K562 (cell line): ENCODE measurements around the gene ZNF48. TPM values are rescaled to one million over a fixed set of nuclear protein-coding genes. Genes with fewer than 3 reads are reported as not detected.
A peak's percentile ranks its signal among the peaks of the same experiment; 100 is the strongest.

ENCODE experiments used
- BRD4 ChIP-seq: fragments of 200-600 bp; sonication (generic); IDR thresholded peaks from 2 replicates; pipeline ENCODE4 v1.6.1; 2017; ENCODE audit warnings: inconsistent platforms
- CLOCK ChIP-seq: fragments of 250-450 bp; sonication (Bioruptor Pico); IDR thresholded peaks from 2 replicates; pipeline ENCODE4 v1.4.0; 2020; ENCODE audit warnings: mild to moderate bottlenecking, moderate library complexity, borderline replicate concordance
- DDX20 ChIP-seq: fragments of 450-650 bp; IDR thresholded peaks from 2 replicates; pipeline ENCODE4 v1.6.1; 2016; ENCODE audit warnings: missing genetic modification characterization, low read depth, mild to moderate bottlenecking, missing compliant biosample characterization, moderate library complexity
- KLF1 ChIP-seq: fragments of 450-650 bp; IDR thresholded peaks from 2 replicates; pipeline ENCODE4 v1.6.1; 2016; ENCODE audit warnings: missing genetic modification characterization, missing compliant biosample characterization
- MCM7 ChIP-seq, 2 experiments: fragments of 450-650 bp; IDR thresholded peaks; 2 replicates each; pipeline ENCODE4 v1.6.1; 2016 to 2018
- NCOA2 ChIP-seq, 2 experiments: fragments of 450-650 bp; IDR thresholded peaks; 2 replicates each; pipeline ENCODE4 v1.6.1; 2018; ENCODE audit warnings: mild to moderate bottlenecking in 2 of 2, moderate library complexity in 1 of 2; ENCODE audit not compliant: partially characterized antibody in 2 of 2
- NR2C1 ChIP-seq, 2 experiments: fragments of 450-650 bp; IDR thresholded peaks; 2 replicates each; pipeline ENCODE4 v1.6.1; 2017; ENCODE audit warnings: mild to moderate bottlenecking in 2 of 2, antibody characterized with exemption in 1 of 2, inconsistent platforms in 1 of 2, missing compliant biosample characterization in 1 of 2, missing genetic modification characterization in 1 of 2
- NR2C2 ChIP-seq, 2 experiments: fragments of 200-800 bp in 1 of 2; sonication (Bioruptor generic) in 1 of 2; sonication (generic) in 1 of 2; formaldehyde crosslinking in 1 of 2; IDR thresholded peaks; 2 replicates each; pipeline versions ENCODE4 v1.6.1 to v1.8.0; 2016 to 2022; ENCODE audit warnings: mild to moderate bottlenecking in 1 of 2, missing compliant biosample characterization in 1 of 2, missing genetic modification characterization in 1 of 2, missing genetic modification reagents in 1 of 2
- XRCC4 ChIP-seq: IDR thresholded peaks from one replicate; pipeline ENCODE4 v1.6.1; 2011; ENCODE audit not compliant: insufficient read depth, insufficient read length; ENCODE audit errors: extremely low read depth
- ZNF347 ChIP-seq: fragments of 450-650 bp; formaldehyde crosslinking; IDR thresholded peaks from 2 replicates; pipeline ENCODE4 v1.4.0; 2020; ENCODE audit warnings: low read depth, mild to moderate bottlenecking, moderate library complexity
- ZNF431 ChIP-seq: sonication (generic); formaldehyde crosslinking; IDR thresholded peaks from 2 replicates; pipeline ENCODE4 v1.8.0; 2022; ENCODE audit warnings: mild to moderate bottlenecking, missing genetic modification reagents
- ZNF586 ChIP-seq: fragments of 450-650 bp; formaldehyde crosslinking; conservative IDR thresholded peaks from 2 replicates; pipeline ENCODE4 v1.4.0; 2020; ENCODE audit warnings: mild to moderate bottlenecking, moderate library complexity
- ZNF740 ChIP-seq, 3 experiments: fragments of 200-800 bp in 1 of 3; sonication (Bioruptor generic) in 1 of 3; sonication (generic) in 1 of 3; formaldehyde crosslinking in 1 of 3; IDR thresholded peaks; 2 replicates each; pipeline versions ENCODE4 v1.6.1 to v1.8.0; 2016 to 2022; ENCODE audit warnings: mild to moderate bottlenecking in 2 of 3, missing compliant biosample characterization in 2 of 3, missing genetic modification characterization in 2 of 3, missing genetic modification reagents in 1 of 3
- ZSCAN32 ChIP-seq: fragments of 450-650 bp; formaldehyde crosslinking; IDR thresholded peaks from 2 replicates; pipeline ENCODE4 v1.4.0; 2020; ENCODE audit warnings: mild to moderate bottlenecking, moderate library complexity
- polyA plus RNA-seq, 8 experiments: library from polyadenylated mRNA; depleted of rRNA in 4 of 8; stranded (reverse) in 5 of 8; unstranded in 3 of 8; fragments of >200 nt; fragmentation: Nextera tagmentation in 2 of 8; fragmentation: Illumina TruSeq in 1 of 8; extraction: Ambion mirVana in 2 of 8; extraction: Trizol in 1 of 8; gene quantifications; 2 replicates each; pipeline versions ENCODE4 v1.2.1 to v1.2.3, GENCODE V29; 2011 to 2014; ENCODE audit warnings: inconsistent platforms in 1 of 8, missing spikeins in 1 of 8
- total RNA-seq, 7 experiments: library from RNA; depleted of rRNA in 6 of 7; stranded (reverse); fragments of >200 nt in 6 of 7; fragmentation: Illumina TruSeq in 2 of 7; extraction: Trizol in 2 of 7; gene quantifications; 2 replicates each; pipeline versions ENCODE4 v1.2.1 to v1.2.3, GENCODE V29; 2011 to 2021; ENCODE audit warnings: low replicate concordance in 1 of 7
- TF ChIP-seq, protein P1 (sequence below): fragments of 450-650 bp; formaldehyde crosslinking; IDR thresholded peaks from 2 replicates; pipeline ENCODE4 v1.4.0; 2020; ENCODE audit warnings: mild to moderate bottlenecking, moderate library complexity
- TF ChIP-seq, protein P2 (sequence below), 2 experiments: fragments of 450-650 bp in 1 of 2; sonication (generic) in 1 of 2; formaldehyde crosslinking; conservative IDR thresholded peaks; 2 replicates each; pipeline versions ENCODE4 v1.4.0 to v1.8.1; 2020 to 2022; ENCODE audit warnings: mild to moderate bottlenecking in 1 of 2, missing genetic modification reagents in 1 of 2
- TF ChIP-seq, protein P3 (sequence below): conservative IDR thresholded peaks from 2 replicates; pipeline ENCODE4 v1.6.1; 2011; ENCODE audit warnings: low read depth, mild to moderate bottlenecking, low read length; ENCODE audit not compliant: control insufficient read depth

ZNF48 gene
- total and polyA plus RNA-seq, 9 of the 15 experiments (the other 6 are each of a cell fraction or from before 2014, with no cell fraction given): 0.38 to 11.6 (median 4.7) TPM

GRCh38 chr16:30430428-30430970, 35.3 kb downstream of the ZNF48 start (continued):
- TF ChIP-seq, protein P1, sequence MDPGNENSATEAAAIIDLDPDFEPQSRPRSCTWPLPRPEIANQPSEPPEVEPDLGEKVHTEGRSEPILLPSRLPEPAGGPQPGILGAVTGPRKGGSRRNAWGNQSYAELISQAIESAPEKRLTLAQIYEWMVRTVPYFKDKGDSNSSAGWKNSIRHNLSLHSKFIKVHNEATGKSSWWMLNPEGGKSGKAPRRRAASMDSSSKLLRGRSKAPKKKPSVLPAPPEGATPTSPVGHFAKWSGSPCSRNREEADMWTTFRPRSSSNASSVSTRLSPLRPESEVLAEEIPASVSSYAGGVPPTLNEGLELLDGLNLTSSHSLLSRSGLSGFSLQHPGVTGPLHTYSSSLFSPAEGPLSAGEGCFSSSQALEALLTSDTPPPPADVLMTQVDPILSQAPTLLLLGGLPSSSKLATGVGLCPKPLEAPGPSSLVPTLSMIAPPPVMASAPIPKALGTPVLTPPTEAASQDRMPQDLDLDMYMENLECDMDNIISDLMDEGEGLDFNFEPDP (CRISPR knock-in tag): no peak
- TF ChIP-seq NR2C2 (CRISPR knock-in tag; IDR thresholded peaks at IDR 0.05) (no peak; the same call in 1 of the 2 replicates), NR2C2 (tag; IDR thresholded peaks at IDR 0.05) (peak; percentile 73), NR2C1 (IDR thresholded peaks at IDR 0.05) (peak; percentile 46; the same call in 1 of the 2 replicates), NR2C1 (tag; IDR thresholded peaks at IDR 0.05) (peak; percentile 69), MCM7 (IDR thresholded peaks at IDR 0.05) (no peak), ZNF431 (CRISPR knock-in tag) (no peak), DDX20 (tag) (no peak), CLOCK (CRISPR knock-in tag) (no peak), ZNF740 (CRISPR knock-in tag; IDR thresholded peaks at IDR 0.05) (no peak), ZNF740 (tag; IDR thresholded peaks at IDR 0.05) (no peak; a peak in 1 of 4 replicates), ZSCAN32 (CRISPR knock-in tag) (no peak), XRCC4 (no peak), ZNF347 (no peak), KLF1 (peak; percentile 61), NCOA2 (IDR thresholded peaks at IDR 0.05; ENCODE audit: partially characterized antibody in 2 of 2) (no peak), ZNF586 (no peak), BRD4 (no peak)
- TF ChIP-seq, protein P2, sequence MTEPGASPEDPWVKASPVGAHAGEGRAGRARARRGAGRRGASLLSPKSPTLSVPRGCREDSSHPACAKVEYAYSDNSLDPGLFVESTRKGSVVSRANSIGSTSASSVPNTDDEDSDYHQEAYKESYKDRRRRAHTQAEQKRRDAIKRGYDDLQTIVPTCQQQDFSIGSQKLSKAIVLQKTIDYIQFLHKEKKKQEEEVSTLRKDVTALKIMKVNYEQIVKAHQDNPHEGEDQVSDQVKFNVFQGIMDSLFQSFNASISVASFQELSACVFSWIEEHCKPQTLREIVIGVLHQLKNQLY (CRISPR knock-in tag; conservative IDR thresholded peaks at IDR 0.05): no peak
- TF ChIP-seq, protein P3, sequence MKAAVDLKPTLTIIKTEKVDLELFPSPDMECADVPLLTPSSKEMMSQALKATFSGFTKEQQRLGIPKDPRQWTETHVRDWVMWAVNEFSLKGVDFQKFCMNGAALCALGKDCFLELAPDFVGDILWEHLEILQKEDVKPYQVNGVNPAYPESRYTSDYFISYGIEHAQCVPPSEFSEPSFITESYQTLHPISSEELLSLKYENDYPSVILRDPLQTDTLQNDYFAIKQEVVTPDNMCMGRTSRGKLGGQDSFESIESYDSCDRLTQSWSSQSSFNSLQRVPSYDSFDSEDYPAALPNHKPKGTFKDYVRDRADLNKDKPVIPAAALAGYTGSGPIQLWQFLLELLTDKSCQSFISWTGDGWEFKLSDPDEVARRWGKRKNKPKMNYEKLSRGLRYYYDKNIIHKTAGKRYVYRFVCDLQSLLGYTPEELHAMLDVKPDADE: peak; percentile 72; the same call in 1 of the 2 replicates
